ENCODE data around the gene SOCS3. TPM values are rescaled to one million over a fixed set of nuclear protein-coding genes. Genes with fewer than 3 reads are reported as not detected.

Gene SOCS3
- total RNA-seq, 1 experiment from 2014 or later, result 103 TPM

- no peak overlapping the region for H2AFZ ChIP-seq (ENCODE audit: low read length)
- no peaks in the 10 kb centered on the region for H3K27me3 ChIP-seq (ENCODE audit: low read length)
- no peak overlapping the region for H3K4me3 ChIP-seq (ENCODE audit: low read length)
- H3K79me2 ChIP-seq (ENCODE audit: low read length), result no peaks in the 10 kb centered on the region
- H3K36me3 ChIP-seq (ENCODE audit: low read depth, low read length), result no peaks in the 10 kb centered on the region
- H3K9me3 ChIP-seq (ENCODE audit: low read length), result no peaks in the 10 kb centered on the region
- no peak overlapping the region for H3K4me2 ChIP-seq (ENCODE audit: low read length)
- H3K9me2 ChIP-seq (replicated peaks; ENCODE audit: low read length), result no peaks in the 10 kb centered on the region
- BruUV-seq (replicated peaks), result no TSS peak
- H3K9ac ChIP-seq (ENCODE audit: low read length), result no peak overlapping the region
- no peaks in the 10 kb centered on the region for H3F3A ChIP-seq (ENCODE audit: low read length, unreplicated experiment)
- H3K4me1 ChIP-seq (ENCODE audit: insufficient read depth, low read length), result peaks cover 16% of the 10 kb centered on the region
- ATAC-seq, result no peak
- no peak overlapping the region for H3K27ac ChIP-seq (ENCODE audit: low read length)
- no peak for TF ChIP-seq CTCF (conservative IDR thresholded peaks at IDR 0.05; ENCODE audit: low read depth, low read length)
- no peak for TF ChIP-seq EZH2phosphoT487 (IDR thresholded peaks at IDR 0.05; ENCODE audit: borderline replicate concordance, low read length)
- no peak for TF ChIP-seq EZH2 (IDR thresholded peaks at IDR 0.05; ENCODE audit: low read length, unreplicated experiment)
- POLR2A ChIA-PET (ENCODE audit: unreplicated experiment), result no interaction called here
- CTCF ChIA-PET, result no interaction called here
- DNase-seq, result no peak
- intact Hi-C loops (cut with micrococcal nuclease), result no loop called here
- H4K20me1 ChIP-seq (ENCODE audit: low read length), result no peaks in the 10 kb centered on the region
Observed at GRCh38 chr17:78325076-78325687, 34.7 kb downstream of the SOCS3 start.

- no peak overlapping the region for H3K4me3 ChIP-seq (ENCODE audit: low read length)
- H4K20me1 ChIP-seq (ENCODE audit: low read length), result no peaks in the 10 kb centered on the region
- DNase-seq, result no peak
- H3K9me2 ChIP-seq (replicated peaks; ENCODE audit: low read length), result no peaks in the 10 kb centered on the region
- no TSS peak for BruUV-seq (replicated peaks)
- H3F3A ChIP-seq (ENCODE audit: low read length, unreplicated experiment), result no peaks in the 10 kb centered on the region
- ATAC-seq, result peak; percentile 12
- H3K4me2 ChIP-seq (ENCODE audit: low read length), result no peak overlapping the region
- intact Hi-C loops (cut with micrococcal nuclease), result no loop called here
- TF ChIP-seq CTCF (conservative IDR thresholded peaks at IDR 0.05; ENCODE audit: low read depth, low read length), result no peak
- no peak for TF ChIP-seq EZH2 (IDR thresholded peaks at IDR 0.05; ENCODE audit: low read length, unreplicated experiment)
- TF ChIP-seq EZH2phosphoT487 (IDR thresholded peaks at IDR 0.05; ENCODE audit: borderline replicate concordance, low read length), result no peak
- H3K27ac ChIP-seq (ENCODE audit: low read length), result no peak overlapping the region
- no peaks in the 10 kb centered on the region for H3K36me3 ChIP-seq (ENCODE audit: low read depth, low read length)
- H2AFZ ChIP-seq (ENCODE audit: low read length), result no peak overlapping the region
- H3K9ac ChIP-seq (ENCODE audit: low read length), result no peak overlapping the region
- no peaks in the 10 kb centered on the region for H3K79me2 ChIP-seq (ENCODE audit: low read length)
- peaks cover 10% of the 10 kb centered on the region for H3K4me1 ChIP-seq (ENCODE audit: insufficient read depth, low read length)
- no peaks in the 10 kb centered on the region for H3K27me3 ChIP-seq (ENCODE audit: low read length)
- ChIA-PET CTCF (no interaction called here), POLR2A (ENCODE audit: unreplicated experiment) (interaction anchor here (0.6 kb wide), 1 partner anchor 10 kb away, joined by 5 read pairs; no protein-coding TSS in a partner anchor)
- no peaks in the 10 kb centered on the region for H3K9me3 ChIP-seq (ENCODE audit: low read length)
Observed at GRCh38 chr17:78324391-78325075, 35.3 kb downstream of the SOCS3 start.

- H3K27me3 ChIP-seq (ENCODE audit: low read length), result no peaks in the 10 kb centered on the region
- H4K20me1 ChIP-seq (ENCODE audit: low read length), result no peaks in the 10 kb centered on the region
- no peak overlapping the region for H3K27ac ChIP-seq (ENCODE audit: low read length)
- DNase-seq (no peak), ATAC-seq (no peak)
- ChIA-PET POLR2A (ENCODE audit: unreplicated experiment) (interaction anchor here (0.6 kb wide), 1 partner anchor 10 kb away, joined by 5 read pairs; no protein-coding TSS in a partner anchor), CTCF (no interaction called here)
- no peak overlapping the region for H3K9ac ChIP-seq (ENCODE audit: low read length)
- no peaks in the 10 kb centered on the region for H3K9me2 ChIP-seq (replicated peaks; ENCODE audit: low read length)
- H3K4me3 ChIP-seq (ENCODE audit: low read length), result no peak overlapping the region
- no peak overlapping the region for H2AFZ ChIP-seq (ENCODE audit: low read length)
- intact Hi-C loops (cut with micrococcal nuclease), result no loop called here
- BruUV-seq (replicated peaks), result no TSS peak
- no peaks in the 10 kb centered on the region for H3K9me3 ChIP-seq (ENCODE audit: low read length)
- H3K4me1 ChIP-seq (ENCODE audit: insufficient read depth, low read length), result peaks cover 3% of the 10 kb centered on the region
- TF ChIP-seq EZH2 (IDR thresholded peaks at IDR 0.05; ENCODE audit: low read length, unreplicated experiment) (no peak), CTCF (conservative IDR thresholded peaks at IDR 0.05; ENCODE audit: low read depth, low read length) (no peak), EZH2phosphoT487 (IDR thresholded peaks at IDR 0.05; ENCODE audit: borderline replicate concordance, low read length) (no peak)
- no peaks in the 10 kb centered on the region for H3F3A ChIP-seq (ENCODE audit: low read length, unreplicated experiment)
- no peak overlapping the region for H3K4me2 ChIP-seq (ENCODE audit: low read length)
- no peaks in the 10 kb centered on the region for H3K79me2 ChIP-seq (ENCODE audit: low read length)
- no peaks in the 10 kb centered on the region for H3K36me3 ChIP-seq (ENCODE audit: low read depth, low read length)
Observed at GRCh38 chr17:78323826-78324390, 36.0 kb downstream of the SOCS3 start.

Data from PC-3 (cell line).